GM23338 (cell line): Measurements from ENCODE around the gene FBXL17. TPM values are rescaled to one million over a fixed set of nuclear protein-coding genes. Genes with fewer than 3 reads are reported as not detected.

ENCODE experiments used
- ATAC-seq: fragments of 200-7000 bp; cut with Tn5 transposase; 3 replicates; pipeline ENCODE4 v1.9.1; 2020
- DNase-seq: peaks from one replicate; pipeline ENCODE4 v3.0.0-alpha.2; 2015; ENCODE audit warnings: low spot score
- H2AFZ ChIP-seq: fragments of 200-600 bp; sonication (generic); 2 replicates; pipeline ENCODE4 v1.8.0; 2016; ENCODE audit warnings: antibody characterized with exemption, mild to moderate bottlenecking, moderate library complexity
- H3F3A ChIP-seq: fragments of 200-600 bp; sonication (generic); replicated peaks from 2 replicates; pipeline ENCODE4 v1.8.0; 2017; ENCODE audit warnings: antibody characterized with exemption, mixed run types, low read depth
- H3K27ac ChIP-seq: fragments of 200-600 bp; sonication (generic); 2 replicates; pipeline ENCODE4 v1.6.1; 2016; ENCODE audit warnings: low read depth
- H3K27me3 ChIP-seq: fragments of 200-600 bp; sonication (generic); 2 replicates; pipeline ENCODE4 v1.8.0; 2016; ENCODE audit warnings: mild to moderate bottlenecking, mixed run types, moderate library complexity; ENCODE audit not compliant: insufficient read depth
- H3K36me3 ChIP-seq: fragments of 200-600 bp; sonication (generic); 2 replicates; pipeline ENCODE4 v1.8.0; 2016; ENCODE audit warnings: mild to moderate bottlenecking; ENCODE audit not compliant: insufficient read depth
- H3K4me1 ChIP-seq: fragments of 200-600 bp; sonication (generic); 2 replicates; pipeline ENCODE4 v1.8.0; 2016; ENCODE audit warnings: mild to moderate bottlenecking, moderate library complexity; ENCODE audit not compliant: insufficient read depth
- H3K4me2 ChIP-seq: fragments of 200-600 bp; sonication (generic); 2 replicates; pipeline ENCODE4 v1.7.1; 2017; ENCODE audit warnings: mixed run types
- H3K4me3 ChIP-seq: fragments of 200-600 bp; sonication (generic); 2 replicates; pipeline ENCODE4 v1.6.1; 2016; ENCODE audit warnings: mixed run types
- H3K79me2 ChIP-seq: fragments of 200-600 bp; sonication (generic); replicated peaks from 2 replicates; pipeline ENCODE4 v1.8.0; 2017; ENCODE audit warnings: mild to moderate bottlenecking; ENCODE audit not compliant: insufficient read depth
- H3K9me2 ChIP-seq: fragments of 200-600 bp; sonication (generic); 2 replicates; pipeline ENCODE4 v1.8.0; 2017; ENCODE audit not compliant: insufficient read depth
- H4K20me1 ChIP-seq: fragments of 200-600 bp; sonication (generic); replicated peaks from 2 replicates; pipeline ENCODE4 v1.8.0; 2017; ENCODE audit warnings: mild to moderate bottlenecking; ENCODE audit not compliant: insufficient read depth
- H3K27ac Mint-ChIP-seq: 2 replicates; pipeline ENCODE4 v1.8.0; 2020; ENCODE audit warnings: inconsistent platforms, mild to moderate bottlenecking, moderate library complexity, mixed read lengths
- H3K27me3 Mint-ChIP-seq: 3 replicates; pipeline ENCODE4 v1.8.0; 2022; ENCODE audit warnings: low read depth, mild to moderate bottlenecking, moderate library complexity, mixed read lengths, inconsistent platforms; ENCODE audit not compliant: insufficient read depth, poor library complexity
- H3K36me3 Mint-ChIP-seq: 3 replicates; pipeline ENCODE4 v1.8.0; 2021; ENCODE audit warnings: low read depth, mild to moderate bottlenecking, inconsistent platforms, moderate library complexity, mixed read lengths
- H3K4me1 Mint-ChIP-seq: 3 replicates; pipeline ENCODE4 v1.8.0; 2020; ENCODE audit warnings: mild to moderate bottlenecking, inconsistent platforms, mixed read lengths
- H3K4me3 Mint-ChIP-seq: 3 replicates; pipeline ENCODE4 v1.8.0; 2021; ENCODE audit warnings: moderate library complexity, mild to moderate bottlenecking, inconsistent platforms, mixed read lengths
- H3K9me3 Mint-ChIP-seq: 3 replicates; pipeline ENCODE4 v1.8.0; 2020; ENCODE audit warnings: moderate library complexity, mild to moderate bottlenecking, inconsistent platforms, mixed read lengths
- CREB1 ChIP-seq: fragments of 250-450 bp; sonication (Bioruptor Pico); IDR thresholded peaks from 2 replicates; pipeline ENCODE4 v1.5.0; 2020; ENCODE audit warnings: low read depth, mild to moderate bottlenecking, moderate library complexity
- CTCF ChIP-seq, 2 experiments: fragments of 200-600 bp in 1 of 2; sonication (generic) in 1 of 2; conservative IDR thresholded peaks; 2 replicates each; pipeline versions ENCODE4 v1.5.1 to v1.6.1; 2016 to 2017; ENCODE audit warnings: antibody characterized with exemption in 2 of 2, low read depth in 2 of 2, mild to moderate bottlenecking in 2 of 2, moderate library complexity in 1 of 2
- ETS1 ChIP-seq: IDR thresholded peaks from 2 replicates; pipeline ENCODE4 v1.6.1; 2016; ENCODE audit warnings: antibody characterized with exemption
- EZH2 ChIP-seq: fragments of 200-600 bp; sonication (generic); IDR thresholded peaks from one replicate; pipeline ENCODE4 v1.8.0; 2017; ENCODE audit warnings: antibody characterized with exemption, mild to moderate bottlenecking, low read depth; ENCODE audit not compliant: unreplicated experiment
- NANOG ChIP-seq: IDR thresholded peaks from 2 replicates; pipeline ENCODE4 v1.6.1; 2016; ENCODE audit warnings: antibody characterized with exemption, borderline replicate concordance
- POLR2AphosphoS5 ChIP-seq: IDR thresholded peaks from 2 replicates; pipeline ENCODE4 v1.6.1; 2016; ENCODE audit warnings: antibody characterized with exemption, low read depth
- REST ChIP-seq: IDR thresholded peaks from one replicate; pipeline ENCODE4 v1.6.1; 2018; ENCODE audit warnings: antibody characterized with exemption; ENCODE audit not compliant: unreplicated experiment
- ZNF114 ChIP-seq: fragments of 250-450 bp; sonication (Bioruptor Pico); IDR thresholded peaks from 2 replicates; pipeline ENCODE4 v1.5.0; 2020; ENCODE audit warnings: mild to moderate bottlenecking, moderate library complexity
- ZNF331 ChIP-seq: fragments of 250-450 bp; sonication (Bioruptor Pico); IDR thresholded peaks from 2 replicates; pipeline ENCODE4 v1.5.0; 2020; ENCODE audit warnings: low read depth, mild to moderate bottlenecking, moderate library complexity
- polyA plus RNA-seq: library from polyadenylated mRNA; unstranded; fragments of >200 nt; fragmentation: Nextera tagmentation; extraction: Ambion mirVana; gene quantifications from 2 replicates; pipeline ENCODE4 v1.2.1, GENCODE V29; 2016
- total RNA-seq: library from RNA; depleted of rRNA; stranded (reverse); fragments of >200 nt; shearing (Covaris generic); gene quantifications from 2 replicates; pipeline ENCODE4 v1.2.3, GENCODE V29; 2014

FBXL17 gene
- total and polyA plus RNA-seq, 2 experiments from 2014 or later = 2.0 to 2.7 TPM

- TF ChIP-seq CTCF (conservative IDR thresholded peaks at IDR 0.05; ENCODE audit: low read depth in 2 of 2) (no peak), REST (no peak)
Measured at GRCh38 chr5:108141676-108142075, 240.2 kb downstream of the FBXL17 start (continued).

- H3K27me3 Mint-ChIP-seq = no peaks in the 10 kb centered on the region
Measured at GRCh38 chr5:108136493-108136892, 245.4 kb downstream of the FBXL17 start.

GRCh38 chr5:108129129-108129528, 252.8 kb downstream of the FBXL17 start:
- H3K4me2 ChIP-seq = no peak overlapping the region
- no peaks in the 10 kb centered on the region for H3K9me2 ChIP-seq
- H2AFZ ChIP-seq = no peak overlapping the region
- H3K4me1 ChIP-seq = peaks cover 6% of the 10 kb centered on the region
- Mint-ChIP-seq H3K36me3 (no peaks in the 10 kb centered on the region), H3K4me1 (peaks cover 8% of the 10 kb centered on the region), H3K27ac (no peak overlapping the region), H3K9me3 (no peaks in the 10 kb centered on the region), H3K27me3 (peaks cover 3% of the 10 kb centered on the region), H3K4me3 (no peak overlapping the region)
- H3K36me3 ChIP-seq = no peaks in the 10 kb centered on the region
- H3K79me2 ChIP-seq = no peaks in the 10 kb centered on the region
- no peak overlapping the region for H3K27ac ChIP-seq
- no peaks in the 10 kb centered on the region for H4K20me1 ChIP-seq
- H3K27me3 ChIP-seq = no peaks in the 10 kb centered on the region
- no peak overlapping the region for H3K4me3 ChIP-seq
- H3F3A ChIP-seq = no peaks in the 10 kb centered on the region
- ATAC-seq = no peak
- DNase-seq = no peak
- TF ChIP-seq NANOG (no peak), POLR2AphosphoS5 (no peak), CREB1 (CRISPR knock-in tag) (no peak), CTCF (conservative IDR thresholded peaks at IDR 0.05; ENCODE audit: low read depth in 2 of 2) (no peak), ZNF114 (no peak)

More at GRCh38 chr5:108136493-108136892, 245.4 kb downstream of the FBXL17 start:
- H3K27ac ChIP-seq = no peak overlapping the region
- Mint-ChIP-seq H3K9me3 (no peaks in the 10 kb centered on the region), H3K36me3 (no peaks in the 10 kb centered on the region), H3K4me3 (no peak overlapping the region), H3K4me1 (peaks cover 10% of the 10 kb centered on the region), H3K27ac (no peak overlapping the region)
- no peak overlapping the region for H3K4me2 ChIP-seq
- no peaks in the 10 kb centered on the region for H3K79me2 ChIP-seq
- H4K20me1 ChIP-seq = no peaks in the 10 kb centered on the region
- peaks cover 8% of the 10 kb centered on the region; the same call in 1 of the 2 replicates for H3K4me1 ChIP-seq
- no peaks in the 10 kb centered on the region for H3K36me3 ChIP-seq
- H3K27me3 ChIP-seq = no peaks in the 10 kb centered on the region
- DNase-seq = no peak
- H3K9me2 ChIP-seq = no peaks in the 10 kb centered on the region
- TF ChIP-seq ZNF331 = no peak
- no peak for TF ChIP-seq ZNF114
- no peak for TF ChIP-seq ETS1
- TF ChIP-seq NANOG = no peak
- no peak for TF ChIP-seq EZH2
- H2AFZ ChIP-seq = no peak overlapping the region
- H3K4me3 ChIP-seq = no peak overlapping the region
- ATAC-seq = no peak
- H3F3A ChIP-seq = no peaks in the 10 kb centered on the region
